Smooth muscle cell (in vitro differentiated cells): ENCODE measurements around the gene CTCF. TPM values are rescaled to one million over a fixed set of nuclear protein-coding genes. Genes with fewer than 3 reads are reported as not detected.
A peak's percentile ranks its signal among the peaks of the same experiment; 100 is the strongest.

Experiments
- DNase-seq: peaks from one replicate; lab custom pipeline; 2025; ENCODE audit not compliant: unreplicated experiment; lab: John Stamatoyannopoulos, UW
- H2AFZ ChIP-seq: fragments of 200-600 bp; sonication (generic); 2 replicates; pipeline ENCODE4 v1.6.0; 2016; ENCODE audit warnings: antibody characterized with exemption, low read depth, mild to moderate bottlenecking
- H3F3A ChIP-seq: fragments of 200-600 bp; sonication (generic); 2 replicates; pipeline ENCODE4 v1.6.0; 2017; ENCODE audit warnings: antibody characterized with exemption, low read depth
- H3K27ac ChIP-seq: fragments of 200-600 bp; sonication (generic); 2 replicates; pipeline ENCODE4 v1.5.1; 2016; ENCODE audit warnings: low read depth, mild to moderate bottlenecking
- H3K27me3 ChIP-seq: fragments of 200-600 bp; sonication (generic); 2 replicates; pipeline ENCODE4 v1.6.1; 2016; ENCODE audit warnings: low read depth, mild to moderate bottlenecking
- H3K36me3 ChIP-seq: fragments of 200-600 bp; sonication (generic); 2 replicates; pipeline ENCODE4 v1.5.1; 2016; ENCODE audit warnings: low read depth
- H3K4me1 ChIP-seq: fragments of 200-600 bp; sonication (generic); 2 replicates; pipeline ENCODE4 v1.5.1; 2016; ENCODE audit warnings: low read depth
- H3K4me2 ChIP-seq: fragments of 200-600 bp; sonication (generic); 2 replicates; pipeline ENCODE4 v1.6.0; 2016; ENCODE audit warnings: mild to moderate bottlenecking
- H3K4me3 ChIP-seq: fragments of 200-600 bp; sonication (generic); 2 replicates; pipeline ENCODE4 v1.5.1; 2016; ENCODE audit warnings: mild to moderate bottlenecking
- H3K79me2 ChIP-seq: fragments of 200-600 bp; sonication (generic); 2 replicates; pipeline ENCODE4 v1.6.0; 2016; ENCODE audit warnings: low read depth, mild to moderate bottlenecking
- H3K9ac ChIP-seq: fragments of 200-600 bp; sonication (generic); 2 replicates; pipeline ENCODE4 v1.6.0; 2016; ENCODE audit warnings: low read depth
- H3K9me3 ChIP-seq: fragments of 200-600 bp; sonication (generic); replicated peaks from 2 replicates; pipeline ENCODE4 v1.5.1; 2016; ENCODE audit warnings: low read depth
- H4K20me1 ChIP-seq: fragments of 200-600 bp; sonication (generic); 2 replicates; pipeline ENCODE4 v1.6.0; 2016; ENCODE audit warnings: low read depth
- WGBS: methylation state at CpG from one replicate; pipeline ENCODE4 v1.1.7; 2016; ENCODE audit warnings: low lambda C conversion rate; 5-methylcytosine and 5-hydroxymethylcytosine counted together
- polyA plus RNA-seq: library from polyadenylated mRNA; unstranded; fragments of >200 nt; fragmentation: Nextera tagmentation; extraction: Ambion mirVana; gene quantifications from 2 replicates; pipeline ENCODE4 v1.2.1, GENCODE V29; 2016
- total RNA-seq: library from RNA; depleted of rRNA; stranded (reverse); fragments of >200 nt; gene quantifications from 2 replicates; pipeline ENCODE4 v1.2.3, GENCODE V29; 2014
- TF ChIP-seq, protein P1 (sequence below): fragments of 200-600 bp; sonication (generic); IDR thresholded peaks from 2 replicates; pipeline ENCODE4 v1.5.1; 2017; ENCODE audit warnings: borderline replicate concordance, mild to moderate bottlenecking, antibody characterized with exemption; ENCODE audit not compliant: insufficient read depth, poor library complexity, severe bottlenecking

The CTCF gene
- total and polyA plus RNA-seq, 2 experiments from 2014 or later: 28.4 to 32.4 TPM

GRCh38 chr16:67662653-67663010 lies 100.3 kb downstream of the CTCF start:
- Histone ChIP-seq H3K36me3 (no peaks in the 10 kb centered on the region), H2AFZ (no peak overlapping the region), H3K79me2 (no peaks in the 10 kb centered on the region), H3K4me1 (peaks cover 12% of the 10 kb centered on the region), H3K9me3 (no peaks in the 10 kb centered on the region), H3K4me3 (no peak overlapping the region), H4K20me1 (peaks cover 7% of the 10 kb centered on the region), H3K27ac (no peak overlapping the region), H3K4me2 (no peak overlapping the region), H3K27me3 (no peaks in the 10 kb centered on the region), H3F3A (peaks cover 4% of the 10 kb centered on the region), H3K9ac (no peak overlapping the region)
- TF ChIP-seq, protein P1, sequence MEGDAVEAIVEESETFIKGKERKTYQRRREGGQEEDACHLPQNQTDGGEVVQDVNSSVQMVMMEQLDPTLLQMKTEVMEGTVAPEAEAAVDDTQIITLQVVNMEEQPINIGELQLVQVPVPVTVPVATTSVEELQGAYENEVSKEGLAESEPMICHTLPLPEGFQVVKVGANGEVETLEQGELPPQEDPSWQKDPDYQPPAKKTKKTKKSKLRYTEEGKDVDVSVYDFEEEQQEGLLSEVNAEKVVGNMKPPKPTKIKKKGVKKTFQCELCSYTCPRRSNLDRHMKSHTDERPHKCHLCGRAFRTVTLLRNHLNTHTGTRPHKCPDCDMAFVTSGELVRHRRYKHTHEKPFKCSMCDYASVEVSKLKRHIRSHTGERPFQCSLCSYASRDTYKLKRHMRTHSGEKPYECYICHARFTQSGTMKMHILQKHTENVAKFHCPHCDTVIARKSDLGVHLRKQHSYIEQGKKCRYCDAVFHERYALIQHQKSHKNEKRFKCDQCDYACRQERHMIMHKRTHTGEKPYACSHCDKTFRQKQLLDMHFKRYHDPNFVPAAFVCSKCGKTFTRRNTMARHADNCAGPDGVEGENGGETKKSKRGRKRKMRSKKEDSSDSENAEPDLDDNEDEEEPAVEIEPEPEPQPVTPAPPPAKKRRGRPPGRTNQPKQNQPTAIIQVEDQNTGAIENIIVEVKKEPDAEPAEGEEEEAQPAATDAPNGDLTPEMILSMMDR: no peak
- DNase-seq: no peak

GRCh38 chr16:67663151-67663876 lies 101.0 kb downstream of the CTCF start:
- 85% methylated on average over 25 of the region's 25 CpGs for WGBS
- Histone ChIP-seq H3K27ac (no peak overlapping the region), H3K27me3 (no peaks in the 10 kb centered on the region), H4K20me1 (peaks cover 7% of the 10 kb centered on the region), H3K36me3 (no peaks in the 10 kb centered on the region), H3K9ac (no peak overlapping the region), H3K4me2 (no peak overlapping the region), H3K79me2 (no peaks in the 10 kb centered on the region), H3K4me3 (no peak overlapping the region), H3K9me3 (no peaks in the 10 kb centered on the region), H3F3A (peaks cover 4% of the 10 kb centered on the region), H3K4me1 (peaks cover 13% of the 10 kb centered on the region), H2AFZ (no peak overlapping the region)
- TF ChIP-seq, protein P1: peak; percentile 18
- DNase-seq: no peak

- H3K4me2 ChIP-seq: no peak overlapping the region
- no peaks in the 10 kb centered on the region for H3K9me3 ChIP-seq
- no peaks in the 10 kb centered on the region for H3K36me3 ChIP-seq
- H3K27me3 ChIP-seq: no peaks in the 10 kb centered on the region
- H3K4me3 ChIP-seq: no peak overlapping the region
- no peak overlapping the region for H2AFZ ChIP-seq
- no peak overlapping the region for H3K9ac ChIP-seq
- H3F3A ChIP-seq: peaks cover 4% of the 10 kb centered on the region
- H4K20me1 ChIP-seq: peaks cover 5% of the 10 kb centered on the region
- TF ChIP-seq, protein P1: no peak
- H3K27ac ChIP-seq: no peak overlapping the region
- H3K4me1 ChIP-seq: peaks cover 13% of the 10 kb centered on the region
- no peak for DNase-seq
- H3K79me2 ChIP-seq: no peaks in the 10 kb centered on the region
- 95% methylated on average over 5 of the region's 6 CpGs for WGBS
These were observed 101.5 kb downstream of the CTCF start for GRCh38 chr16:67663877-67664222.

DNA sequence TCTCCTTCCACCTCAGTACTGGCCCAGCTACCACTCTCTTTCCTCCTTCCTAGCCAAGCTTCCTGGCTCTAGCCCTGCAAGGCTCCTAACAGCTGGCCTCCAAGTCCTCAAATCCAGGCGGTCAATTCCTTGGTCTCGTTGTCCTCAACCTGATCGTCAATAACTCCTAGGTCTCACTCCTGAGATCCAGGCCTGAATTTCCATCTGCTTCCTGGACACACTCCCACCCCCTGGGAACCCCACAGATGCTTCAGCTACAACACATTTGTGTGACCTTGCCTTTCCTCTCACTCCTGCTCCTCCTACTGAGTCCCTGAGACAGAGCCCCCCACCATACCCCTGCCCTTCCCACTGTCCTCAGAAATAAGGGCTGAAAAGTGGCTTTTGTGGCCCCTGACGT lies 101.9 kb downstream of the CTCF start:
- Histone ChIP-seq H3F3A (peaks cover 4% of the 10 kb centered on the region), H3K9me3 (no peaks in the 10 kb centered on the region), H3K4me3 (no peak overlapping the region), H3K27me3 (no peaks in the 10 kb centered on the region), H4K20me1 (peaks cover under 1% of the 10 kb centered on the region), H3K79me2 (no peaks in the 10 kb centered on the region), H3K27ac (no peak overlapping the region), H3K4me2 (no peak overlapping the region), H3K36me3 (no peaks in the 10 kb centered on the region), H2AFZ (no peak overlapping the region), H3K9ac (no peak overlapping the region), H3K4me1 (peaks cover 13% of the 10 kb centered on the region)
- WGBS: 85% methylated on average over 4 of the region's 4 CpGs
- no peak for DNase-seq
- TF ChIP-seq, protein P1: no peak
